Endothelial cell of umbilical vein (primary cell): Measurements from ENCODE around the gene TP73. TPM values are rescaled to one million over a fixed set of nuclear protein-coding genes. Genes with fewer than 3 reads are reported as not detected.

ENCODE experiments used
- BruUV-seq: library from RNA; stranded (reverse); fragments of 400-500 nt; replicated peaks from 2 replicates; lab custom pipeline; 2021; lab: Mats Ljungman, UMichigan
- CTCF ChIA-PET: fragments of 300-600, 350-600 bp; sonication (Branson Sonifier 250); formaldehyde crosslinking; loops from one replicate; lab custom pipeline; 2021; ENCODE audit warnings: antibody characterized with exemption, inconsistent platforms; lab: Charles Lee
- POLR2A ChIA-PET: fragments of 300-600, 350-600 bp; sonication (Branson Sonifier 250); formaldehyde crosslinking; loops from one replicate; lab custom pipeline; 2021; ENCODE audit warnings: antibody characterized with exemption, inconsistent platforms; lab: Charles Lee
- DNase-seq: peaks from one replicate; pipeline ENCODE4 v3.0.0-alpha.2; 2011; ENCODE audit warnings: low read depth, low spot score
- FAIRE-seq: peaks from 2 replicates; lab custom pipeline; 2011; peaks lifted over from hg19 to GRCh38; lab: Jason Lieb, UNC
- H2AFZ ChIP-seq: 2 replicates; pipeline ENCODE4 v1.6.0; 2012; ENCODE audit warnings: low read depth, low read length, control low read depth, inconsistent platforms
- H3K27ac ChIP-seq: 2 replicates; pipeline ENCODE4 v1.5.1; 2011; ENCODE audit warnings: low read depth, mild to moderate bottlenecking, control low read depth, low read length, moderate library complexity; ENCODE audit not compliant: insufficient read depth
- H3K27me3 ChIP-seq, 2 experiments: 2 replicates each; pipeline versions ENCODE4 v1.6.0 to v1.6.1; 2011; ENCODE audit warnings: low read length in 2 of 2, mixed read lengths in 1 of 2; ENCODE audit not compliant: control insufficient read depth in 2 of 2, insufficient read depth in 2 of 2
- H3K36me3 ChIP-seq, 2 experiments: 2 replicates in 1 of 2; 3 replicates in 1 of 2; pipeline ENCODE4 v1.5.1; 2011; ENCODE audit warnings: low read length in 2 of 2, mild to moderate bottlenecking in 1 of 2, moderate library complexity in 1 of 2; ENCODE audit not compliant: control insufficient read depth in 2 of 2, insufficient read depth in 2 of 2; ENCODE audit errors: extremely low read depth in 1 of 2
- H3K4me1 ChIP-seq: 3 replicates; pipeline ENCODE4 v1.5.1; 2011; ENCODE audit warnings: mild to moderate bottlenecking, low read length; ENCODE audit not compliant: control insufficient read depth, insufficient read depth; ENCODE audit errors: extremely low read depth
- H3K4me2 ChIP-seq: 2 replicates; pipeline ENCODE4 v1.6.1; 2011; ENCODE audit warnings: low read length, control low read depth, mixed read lengths; ENCODE audit not compliant: insufficient read depth
- H3K4me3 ChIP-seq, 3 experiments: fragments of 200-600 bp in 1 of 3; sonication (generic), shearing (Covaris generic) in 1 of 3; replicated peaks in 1 of 3; 2 replicates each; pipeline ENCODE4 v1.5.1; 2011 to 2016; ENCODE audit warnings: control low read depth in 3 of 3, low read length in 3 of 3, mild to moderate bottlenecking in 2 of 3, inconsistent platforms in 1 of 3, low read depth in 1 of 3, moderate library complexity in 1 of 3; ENCODE audit not compliant: insufficient read depth in 1 of 3
- H3K79me2 ChIP-seq: 2 replicates; pipeline ENCODE4 v1.6.0; 2012; ENCODE audit warnings: low read length, inconsistent platforms; ENCODE audit not compliant: control insufficient read depth, insufficient read depth
- H3K9ac ChIP-seq: replicated peaks from 2 replicates; pipeline ENCODE3; 2011; ENCODE audit warnings: low read length, control low read depth; ENCODE audit not compliant: insufficient read depth; ENCODE audit errors: extremely low read depth
- H3K9me1 ChIP-seq: replicated peaks from 3 replicates; pipeline ENCODE4 v1.6.0; 2011; ENCODE audit warnings: mild to moderate bottlenecking, low read length; ENCODE audit not compliant: control insufficient read depth, insufficient read depth; ENCODE audit errors: extremely low read depth
- H3K9me3 ChIP-seq: replicated peaks from 2 replicates; pipeline ENCODE4 v1.5.1; 2012; ENCODE audit warnings: low read length, inconsistent platforms; ENCODE audit not compliant: control insufficient read depth, insufficient read depth
- H4K20me1 ChIP-seq: replicated peaks from 2 replicates; pipeline ENCODE3; 2011; ENCODE audit warnings: mild to moderate bottlenecking, low read length; ENCODE audit not compliant: control insufficient read depth, insufficient read depth; ENCODE audit errors: extremely low read depth
- EZH2 ChIP-seq: IDR thresholded peaks from 2 replicates; pipeline ENCODE4 v1.6.1; 2012; ENCODE audit warnings: borderline replicate concordance, low read depth, mild to moderate bottlenecking, moderate library complexity, low read length, inconsistent platforms; ENCODE audit not compliant: severe bottlenecking
- FOS ChIP-seq: IDR thresholded peaks from 2 replicates; pipeline ENCODE4 v1.6.1; 2011; ENCODE audit warnings: mild to moderate bottlenecking, low read length, moderate library complexity, borderline replicate concordance; ENCODE audit not compliant: insufficient read depth
- GATA2 ChIP-seq: IDR thresholded peaks from 2 replicates; pipeline ENCODE4 v1.7.0; 2011; ENCODE audit warnings: low read depth, mild to moderate bottlenecking, moderate library complexity, mixed read lengths, low read length; ENCODE audit not compliant: insufficient read length, insufficient read depth
- JUN ChIP-seq: IDR thresholded peaks from 2 replicates; pipeline ENCODE4 v1.6.1; 2011; ENCODE audit warnings: borderline replicate concordance, low read depth; ENCODE audit not compliant: insufficient read length, insufficient read depth
- MYC ChIP-seq: IDR thresholded peaks from one replicate; pipeline ENCODE4 v1.6.1; 2011; ENCODE audit warnings: mild to moderate bottlenecking, low read depth, low read length
- POLR2A ChIP-seq: IDR thresholded peaks from 2 replicates; pipeline ENCODE4 v1.6.1; 2012; ENCODE audit warnings: low read depth, mild to moderate bottlenecking, control low read depth, low read length
- POLR2AphosphoS5 ChIP-seq: IDR thresholded peaks from 2 replicates; pipeline ENCODE4 v1.6.1; 2012; ENCODE audit warnings: low read depth, mild to moderate bottlenecking, control low read depth, low read length, moderate library complexity; ENCODE audit not compliant: insufficient read depth
- dilution Hi-C: fragments of 300-500 bp; cut with MboI; formaldehyde crosslinking; loops from one replicate; pipeline ENCODE4 v1.15.0; 2019; ENCODE audit warnings: low sequenced_read_pairs; ENCODE audit not compliant: extremely low pct_ligation_motif_present
- intact Hi-C: fragments of 100-400 bp; cut with micrococcal nuclease; formaldehyde crosslinking; loops from one replicate; pipeline ENCODE4 v1.10.0; 2022
- polyA plus RNA-seq, 4 experiments: library from polyadenylated mRNA; depleted of rRNA in 3 of 4; stranded (reverse) in 3 of 4; unstranded in 1 of 4; fragments of >200 nt; gene quantifications; 2 replicates each; pipeline versions ENCODE4 v1.2.1 to v1.2.3, GENCODE V29; 2011 to 2012; ENCODE audit warnings: missing spikeins in 1 of 4
- total RNA-seq: library from RNA; stranded (reverse); gene quantifications from 2 replicates; pipeline ENCODE4 v1.2.3, GENCODE V29; 2021
- TF ChIP-seq, protein P1 (sequence below), 2 donors: IDR thresholded peaks; 1 replicate in 1 of 2; 2 replicates in 1 of 2; pipeline ENCODE4 v1.5.1; 2011; ENCODE audit warnings: low read length in 2 of 2, mild to moderate bottlenecking in 2 of 2, moderate library complexity in 2 of 2, control low read depth in 1 of 2, inconsistent platforms in 1 of 2, low read depth in 1 of 2; ENCODE audit not compliant: insufficient read depth in 1 of 2; ENCODE audit errors: extremely low read depth in 1 of 2
- TF ChIP-seq, protein P2 (sequence below): IDR thresholded peaks from 2 replicates; pipeline ENCODE4 v1.6.1; 2011; ENCODE audit not compliant: insufficient read depth, insufficient read length

The TP73 gene
- total and polyA plus RNA-seq, 2 donors (not counting 3 experiments of a cell fraction or from before 2014, with no cell fraction given): 0.03 to 0.15 TPM

DNA sequence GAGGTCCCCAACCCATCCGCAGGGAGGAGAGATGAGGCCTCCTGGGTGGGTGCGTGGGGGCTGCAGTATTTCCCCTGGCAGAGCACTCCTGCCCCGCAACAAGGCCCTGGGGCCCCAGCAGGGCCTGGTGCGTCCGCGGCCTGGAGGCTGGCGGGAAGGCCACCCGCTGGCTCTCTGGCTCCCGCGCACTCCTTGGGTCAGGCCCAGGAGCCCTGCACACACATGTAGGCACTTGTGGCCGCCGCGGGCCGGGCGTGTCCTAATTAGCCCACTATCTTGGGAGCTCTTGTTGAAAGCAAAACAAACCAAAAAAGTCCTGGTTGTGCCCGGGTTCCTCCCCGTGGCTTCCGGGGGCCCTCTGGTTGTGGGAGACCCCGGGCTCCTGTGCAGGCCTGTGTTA lies 50.2 kb downstream of the TP73 start:
- H3K27ac ChIP-seq: no peak overlapping the region
- no peak overlapping the region for H3K4me3 ChIP-seq
- no peak for FAIRE-seq
- H3K4me1 ChIP-seq: no peaks in the 10 kb centered on the region
- TF ChIP-seq, protein P1, sequence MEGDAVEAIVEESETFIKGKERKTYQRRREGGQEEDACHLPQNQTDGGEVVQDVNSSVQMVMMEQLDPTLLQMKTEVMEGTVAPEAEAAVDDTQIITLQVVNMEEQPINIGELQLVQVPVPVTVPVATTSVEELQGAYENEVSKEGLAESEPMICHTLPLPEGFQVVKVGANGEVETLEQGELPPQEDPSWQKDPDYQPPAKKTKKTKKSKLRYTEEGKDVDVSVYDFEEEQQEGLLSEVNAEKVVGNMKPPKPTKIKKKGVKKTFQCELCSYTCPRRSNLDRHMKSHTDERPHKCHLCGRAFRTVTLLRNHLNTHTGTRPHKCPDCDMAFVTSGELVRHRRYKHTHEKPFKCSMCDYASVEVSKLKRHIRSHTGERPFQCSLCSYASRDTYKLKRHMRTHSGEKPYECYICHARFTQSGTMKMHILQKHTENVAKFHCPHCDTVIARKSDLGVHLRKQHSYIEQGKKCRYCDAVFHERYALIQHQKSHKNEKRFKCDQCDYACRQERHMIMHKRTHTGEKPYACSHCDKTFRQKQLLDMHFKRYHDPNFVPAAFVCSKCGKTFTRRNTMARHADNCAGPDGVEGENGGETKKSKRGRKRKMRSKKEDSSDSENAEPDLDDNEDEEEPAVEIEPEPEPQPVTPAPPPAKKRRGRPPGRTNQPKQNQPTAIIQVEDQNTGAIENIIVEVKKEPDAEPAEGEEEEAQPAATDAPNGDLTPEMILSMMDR (IDR thresholded peaks at IDR 0.05; ENCODE audit: extremely low read depth in 1 of 2, insufficient read depth in 1 of 2, low read depth in 1 of 2, low read length in 2 of 2): no peak
- TF ChIP-seq EZH2 (no peak), JUN (no peak), MYC (no peak), POLR2A (no peak), POLR2AphosphoS5 (no peak), GATA2 (no peak), FOS (no peak)
- TF ChIP-seq, protein P2, sequence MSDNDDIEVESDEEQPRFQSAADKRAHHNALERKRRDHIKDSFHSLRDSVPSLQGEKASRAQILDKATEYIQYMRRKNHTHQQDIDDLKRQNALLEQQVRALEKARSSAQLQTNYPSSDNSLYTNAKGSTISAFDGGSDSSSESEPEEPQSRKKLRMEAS: no peak
- no peaks in the 10 kb centered on the region for H3K9me3 ChIP-seq
- no peaks in the 10 kb centered on the region for H3K36me3 ChIP-seq
- H3K9ac ChIP-seq: no peak overlapping the region
- H3K27me3 ChIP-seq: no peaks in the 10 kb centered on the region
- no peak overlapping the region for H2AFZ ChIP-seq
- no peak for DNase-seq
- no peaks in the 10 kb centered on the region for H3K9me1 ChIP-seq
- POLR2A ChIA-PET: no interaction called here
- H3K4me2 ChIP-seq: no peak overlapping the region
- intact Hi-C loops: no loop called here
- no TSS peak for BruUV-seq
- H4K20me1 ChIP-seq: no peaks in the 10 kb centered on the region
- CTCF ChIA-PET: interaction anchor here (1.7 kb wide), 1 partner anchor 12 kb away, joined by 3 read pairs; no protein-coding TSS in a partner anchor
- no peaks in the 10 kb centered on the region for H3K79me2 ChIP-seq
- dilution Hi-C loops: no loop called here
